WTC11 (cell line): ENCODE data around the gene HCRT. TPM values are rescaled to one million over a fixed set of nuclear protein-coding genes. Genes with fewer than 3 reads are reported as not detected.

Experiments used
- ATAC-seq: fragments of 200-7000 bp; cut with Tn5 transposase; 2 replicates; pipeline ENCODE4 v1.10.0; 2021; ENCODE audit warnings: mild to moderate bottlenecking, moderate library complexity
- CTCF ChIA-PET: fragments of 300-600 bp; sonication (Branson Sonifier 250); formaldehyde crosslinking; loops from one replicate; lab custom pipeline; 2021; ENCODE audit warnings: antibody characterized with exemption; lab: Charles Lee
- POLR2A ChIA-PET: fragments of 350-600 bp; sonication (Branson Sonifier 250); formaldehyde crosslinking; loops from one replicate; lab custom pipeline; 2021; ENCODE audit warnings: antibody characterized with exemption; lab: Charles Lee
- DNase-seq: peaks from one replicate; pipeline ENCODE4 v3.0.0; 2021; ENCODE audit warnings: low spot score
- H3K27ac Mint-ChIP-seq: 2 replicates; pipeline ENCODE4 v1.8.0; 2021; ENCODE audit warnings: mixed read lengths
- H3K27me3 Mint-ChIP-seq: 2 replicates; pipeline ENCODE4 v1.8.0; 2021; ENCODE audit warnings: low read depth, mild to moderate bottlenecking, moderate library complexity, mixed read lengths
- H3K36me3 Mint-ChIP-seq: 2 replicates; pipeline ENCODE4 v1.8.0; 2021; ENCODE audit warnings: mixed read lengths
- H3K4me1 Mint-ChIP-seq: 2 replicates; pipeline ENCODE4 v1.8.0; 2022; ENCODE audit warnings: mixed read lengths
- H3K4me3 Mint-ChIP-seq: 2 replicates; pipeline ENCODE4 v1.8.0; 2021; ENCODE audit warnings: mild to moderate bottlenecking, moderate library complexity, mixed read lengths
- H3K9me3 Mint-ChIP-seq: 2 replicates; pipeline ENCODE4 v1.8.0; 2021; ENCODE audit warnings: mixed read lengths
- AFF4 ChIP-seq: sonication (generic); formaldehyde crosslinking; IDR thresholded peaks from 2 replicates; pipeline ENCODE4 v1.8.1; 2023; ENCODE audit warnings: mild to moderate bottlenecking, missing genetic modification reagents, borderline replicate concordance
- ATF2 ChIP-seq: sonication (generic); formaldehyde crosslinking; IDR thresholded peaks from 2 replicates; pipeline ENCODE4 v1.8.1; 2022; ENCODE audit warnings: low read depth, missing genetic modification reagents, borderline replicate concordance
- ATF3 ChIP-seq: sonication (generic); formaldehyde crosslinking; conservative IDR thresholded peaks from 2 replicates; pipeline ENCODE4 v1.8.1; 2022; ENCODE audit warnings: mild to moderate bottlenecking, missing genetic modification reagents
- ATF6 ChIP-seq: sonication (generic); formaldehyde crosslinking; IDR thresholded peaks from 2 replicates; pipeline ENCODE4 v1.8.1; 2023; ENCODE audit warnings: mild to moderate bottlenecking, missing genetic modification reagents
- CREM ChIP-seq: sonication (generic); formaldehyde crosslinking; IDR thresholded peaks from 2 replicates; pipeline ENCODE4 v1.8.1; 2022; ENCODE audit warnings: mild to moderate bottlenecking, missing genetic modification reagents, moderate library complexity
- CTCF ChIP-seq: fragments of 200-600 bp; IDR thresholded peaks from 2 replicates; pipeline ENCODE4 v1.8.0; 2022; ENCODE audit warnings: antibody characterized with exemption
- ESRRA ChIP-seq: sonication (generic); formaldehyde crosslinking; IDR thresholded peaks from 2 replicates; pipeline ENCODE4 v1.8.1; 2022; ENCODE audit warnings: mild to moderate bottlenecking, missing genetic modification reagents, borderline replicate concordance
- GABPB1 ChIP-seq: sonication (generic); formaldehyde crosslinking; IDR thresholded peaks from 2 replicates; pipeline ENCODE4 v1.8.1; 2023; ENCODE audit warnings: mild to moderate bottlenecking, missing genetic modification reagents
- GTF2I ChIP-seq: fragments of 250-450 bp; sonication (Bioruptor Pico); conservative IDR thresholded peaks from 2 replicates; pipeline ENCODE4 v1.4.0; 2021; ENCODE audit warnings: mild to moderate bottlenecking
- JAZF1 ChIP-seq: fragments of 250-450 bp; sonication (Bioruptor Pico); IDR thresholded peaks from 2 replicates; pipeline ENCODE4 v1.9.0; 2021; ENCODE audit warnings: moderate library complexity, mild to moderate bottlenecking, inconsistent platforms
- MYBL2 ChIP-seq: sonication (generic); formaldehyde crosslinking; IDR thresholded peaks from 2 replicates; pipeline ENCODE4 v1.8.1; 2023; ENCODE audit warnings: mild to moderate bottlenecking, moderate library complexity, missing genetic modification reagents
- NFE2L1 ChIP-seq: sonication (generic); formaldehyde crosslinking; IDR thresholded peaks from 2 replicates; pipeline ENCODE4 v1.8.1; 2023; ENCODE audit warnings: missing genetic modification reagents
- OVOL2 ChIP-seq: fragments of 250-450 bp; sonication (Bioruptor Pico); IDR thresholded peaks from 2 replicates; pipeline ENCODE4 v1.9.0; 2021; ENCODE audit warnings: mild to moderate bottlenecking, borderline replicate concordance
- PREB ChIP-seq: sonication (generic); formaldehyde crosslinking; IDR thresholded peaks from 2 replicates; pipeline ENCODE4 v1.8.1; 2022; ENCODE audit warnings: mild to moderate bottlenecking, missing genetic modification reagents, moderate library complexity, borderline replicate concordance
- RORB ChIP-seq: fragments of 250-450 bp; sonication (Bioruptor Pico); IDR thresholded peaks from 2 replicates; pipeline ENCODE4 v1.9.0; 2021; ENCODE audit warnings: mild to moderate bottlenecking
- TCF7 ChIP-seq: sonication (generic); formaldehyde crosslinking; IDR thresholded peaks from 2 replicates; pipeline ENCODE4 v1.8.0; 2022; ENCODE audit warnings: mild to moderate bottlenecking, low read depth, missing genetic modification reagents, moderate library complexity
- TEAD4 ChIP-seq: sonication (generic); formaldehyde crosslinking; IDR thresholded peaks from 2 replicates; pipeline ENCODE4 v1.8.0; 2022; ENCODE audit warnings: mild to moderate bottlenecking, missing genetic modification reagents
- ZBTB21 ChIP-seq: sonication (generic); formaldehyde crosslinking; IDR thresholded peaks from 2 replicates; pipeline ENCODE4 v1.8.1; 2023; ENCODE audit warnings: mild to moderate bottlenecking, missing genetic modification reagents, borderline replicate concordance
- ZNF219 ChIP-seq: sonication (generic); formaldehyde crosslinking; IDR thresholded peaks from 2 replicates; pipeline ENCODE4 v1.8.0; 2023; ENCODE audit warnings: missing genetic modification reagents, mild to moderate bottlenecking, borderline replicate concordance
- ZNF416 ChIP-seq: fragments of 250-450 bp; sonication (Bioruptor Pico); IDR thresholded peaks from 2 replicates; pipeline ENCODE4 v1.9.0; 2021; ENCODE audit warnings: mild to moderate bottlenecking, inconsistent platforms
- total RNA-seq: library from RNA; stranded (reverse); gene quantifications from 3 replicates; pipeline ENCODE4 v1.2.3, GENCODE V29; 2021

The HCRT gene
- total RNA-seq, 1 experiment from 2014 or later = not detected

GRCh38 chr17:42155614-42156045 lies 29.6 kb downstream of the HCRT start:
- H3K9me3 Mint-ChIP-seq = no peaks in the 10 kb centered on the region
- H3K27ac Mint-ChIP-seq = peak overlapping the region; percentile 11; the same call in 1 of the 2 replicates
- ChIA-PET POLR2A (interaction anchor here (0.7 kb wide), 1 partner anchor 34 kb away, joined by 3 read pairs; no protein-coding TSS in a partner anchor), CTCF (interaction anchor here (0.5 to 1.6 kb wide), 9 partner anchors 11 to 370 kb away, joined by 3 to 5 read pairs (median 3); partner anchors contain the start of genes HSPB9 and KAT2A)
- H3K4me1 Mint-ChIP-seq = peaks cover 22% of the 10 kb centered on the region
- no peaks in the 10 kb centered on the region for H3K36me3 Mint-ChIP-seq
- TF ChIP-seq PREB = no peak
- TF ChIP-seq TCF7 (CRISPR knock-in tag) = no peak
- no peak for TF ChIP-seq CTCF
- TF ChIP-seq ZNF219 (CRISPR knock-in tag) = no peak
- TF ChIP-seq ATF3 (CRISPR knock-in tag) = no peak
- no peak for TF ChIP-seq OVOL2 (CRISPR knock-in tag)
- TF ChIP-seq ZBTB21 = peak; percentile 19; the same call in 1 of the 2 replicates
- no peak for TF ChIP-seq MYBL2
- no peak for TF ChIP-seq AFF4 (CRISPR knock-in tag)
- no peak for TF ChIP-seq ATF2 (CRISPR knock-in tag)
- TF ChIP-seq NFE2L1 (CRISPR knock-in tag) = peak; percentile 15; the same call in 1 of the 2 replicates
- TF ChIP-seq GABPB1 (CRISPR knock-in tag) = no peak
- peak; percentile 9 for ATAC-seq
- H3K27me3 Mint-ChIP-seq = no peaks in the 10 kb centered on the region
- no peak for DNase-seq
- H3K4me3 Mint-ChIP-seq = peak overlapping the region; percentile 91

- H3K36me3 Mint-ChIP-seq = no peaks in the 10 kb centered on the region
- no peaks in the 10 kb centered on the region for H3K27me3 Mint-ChIP-seq
- ChIA-PET POLR2A (interaction anchor here (0.8 kb wide), 1 partner anchor 15 kb away, joined by 3 read pairs; no protein-coding TSS in a partner anchor), CTCF (interaction anchor here (0.6 to 1.2 kb wide), 7 partner anchors 8 to 373 kb away, joined by 3 to 4 read pairs (median 3); no protein-coding TSS in a partner anchor)
- peak overlapping the region; percentile 91 for H3K4me3 Mint-ChIP-seq
- peak overlapping the region; percentile 91 for H3K27ac Mint-ChIP-seq
- DNase-seq (no peak), ATAC-seq (no peak)
- peaks cover 22% of the 10 kb centered on the region for H3K4me1 Mint-ChIP-seq
- H3K9me3 Mint-ChIP-seq = no peaks in the 10 kb centered on the region
- no peak for TF ChIP-seq CREM (CRISPR knock-in tag)
- TF ChIP-seq RORB (CRISPR knock-in tag) = no peak
- TF ChIP-seq ZNF416 = no peak
- TF ChIP-seq GTF2I (CRISPR knock-in tag) = no peak
- TF ChIP-seq JAZF1 (CRISPR knock-in tag) = no peak
- TF ChIP-seq TCF7 (CRISPR knock-in tag) = no peak
- no peak for TF ChIP-seq ATF6 (CRISPR knock-in tag)
- no peak for TF ChIP-seq PREB
- TF ChIP-seq TEAD4 (CRISPR knock-in tag) = no peak
- no peak for TF ChIP-seq ESRRA (CRISPR knock-in tag)
Measured at GRCh38 chr17:42153919-42154742, 31.1 kb downstream of the HCRT start.
